ENCODE data around the gene PIK3AP1. TPM values are rescaled to one million over a fixed set of nuclear protein-coding genes. Genes with fewer than 3 reads are reported as not detected.
A peak's percentile ranks its signal among the peaks of the same experiment; 100 is the strongest.

The PIK3AP1 gene
- total and polyA plus RNA-seq, 2 of the 8 experiments (the other 6 are each of a cell fraction or from before 2014, with no cell fraction given), result 1.9 to 4.5 TPM

DNA sequence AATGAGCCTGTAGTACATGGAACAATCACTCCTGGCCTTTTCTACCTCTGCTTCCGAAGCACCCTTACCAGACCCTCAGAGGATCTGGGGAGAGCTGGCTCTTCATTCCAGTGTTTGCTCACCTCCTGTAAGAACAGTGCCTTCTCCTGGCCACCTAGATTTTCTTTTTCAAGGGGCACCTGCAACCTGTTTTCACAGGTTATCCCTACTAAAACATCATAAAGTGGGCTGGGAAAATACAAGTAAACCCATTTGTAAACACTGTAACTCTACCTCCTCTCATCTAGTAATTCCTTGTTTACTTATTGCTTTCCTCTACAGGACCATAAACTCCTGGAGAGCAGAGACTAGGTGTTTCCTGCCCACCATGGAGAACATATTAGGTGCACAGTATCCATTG lies 1.1 kb downstream of the PIK3AP1 start:
- Histone ChIP-seq H3K4me2 (ENCODE audit: insufficient read depth in 1 of 2, low read depth in 2 of 2, low read length in 2 of 2) (peak overlapping the region; percentile 75 to 94; a peak in 3 of 4 replicates), H4K91ac (replicated peaks; ENCODE audit: insufficient read length, low read length) (no peak overlapping the region), H3K36me3 (ENCODE audit: control insufficient read depth in 2 of 4, insufficient read depth in 4 of 4, low read length in 3 of 4) (no peaks in the 10 kb centered on the region), H2BK5ac (ENCODE audit: low read depth, low read length) (no peak overlapping the region), H3K79me1 (ENCODE audit: low read depth, low read length) (no peaks in the 10 kb centered on the region), H2BK12ac (ENCODE audit: low read depth, low read length) (no peak overlapping the region), H2BK15ac (ENCODE audit: low read length) (no peak overlapping the region), H2BK120ac (replicated peaks; ENCODE audit: low read depth, low read length) (no peak overlapping the region), H2AFZ (ENCODE audit: low read length) (0 out of 2 replicates have a peak overlapping the region, but pooled peaks have one; percentile 94), H3K4ac (replicated peaks; ENCODE audit: insufficient read length, low read depth, low read length) (no peak overlapping the region), H2AK5ac (ENCODE audit: low read depth, low read length) (no peak overlapping the region), H3K4me1 (replicated peaks in 1 of 4; ENCODE audit: control insufficient read depth in 3 of 4, insufficient read depth in 4 of 4, low read length in 3 of 4) (peaks cover 0 to 6% (median 3%) of the 10 kb centered on the region in 4 experiments; a peak in 5 of 7 replicates), H3K18ac (ENCODE audit: extremely low read depth, low read length) (no peak overlapping the region), H3K14ac (ENCODE audit: insufficient read length) (no peak overlapping the region), H3K9ac (replicated peaks in 1 of 4; ENCODE audit: extremely low read depth in 1 of 4, low read depth in 3 of 4, low read length in 3 of 4) (no peak overlapping the region), H3K79me2 (ENCODE audit: control insufficient read depth in 1 of 2, insufficient read depth in 2 of 2, low read length in 2 of 2) (no peaks in the 10 kb centered on the region), H4K8ac (ENCODE audit: extremely low read depth, insufficient read depth, low read length) (no peak overlapping the region), H3K9me3 (ENCODE audit: insufficient read depth in 2 of 2, low read depth in 1 of 2, low read length in 1 of 2) (no peaks in the 10 kb centered on the region), H3K56ac (replicated peaks; ENCODE audit: insufficient read length, low read depth, low read length) (no peak overlapping the region), H3K27ac (ENCODE audit: low read depth, low read length) (no peak overlapping the region), H3K23ac (ENCODE audit: insufficient read length) (no peak overlapping the region), H3K27me3 (replicated peaks in 1 of 4; ENCODE audit: control insufficient read depth in 3 of 4, extremely low read depth in 1 of 4, insufficient read depth in 3 of 4, low read length in 3 of 4) (peaks cover 0 to 8% (median 2%) of the 10 kb centered on the region in 4 experiments; a peak in 3 of 7 replicates), H3K23me2 (ENCODE audit: low read depth, low read length) (peaks cover 7% of the 10 kb centered on the region; the same call in 1 of the 2 replicates), H3K4me3 (ENCODE audit: extremely low read depth in 1 of 4, insufficient read depth in 2 of 4, low read depth in 3 of 4, low read length in 4 of 4) (peak overlapping the region in 1 of 4 experiments; percentile 80; a peak in 2 of 8 replicates), H4K5ac (ENCODE audit: insufficient read length, low read depth, low read length) (no peak overlapping the region), H2BK20ac (ENCODE audit: low read length) (no peak overlapping the region), H4K20me1 (replicated peaks in 1 of 2; ENCODE audit: control insufficient read depth in 1 of 2, insufficient read depth in 2 of 2, low read length in 2 of 2) (no peaks in the 10 kb centered on the region)
- FAIRE-seq (no peak), DNase-seq (ENCODE audit: low read depth in 1 of 2, low spot score in 2 of 2) (no peak)
- ChIA-PET CTCF (ENCODE audit: partially characterized antibody) (interaction anchor here (0.7 to 3.4 kb wide), 5 partner anchors 14 to 81 kb away, joined by 3 to 18 read pairs (median 6); no protein-coding TSS in a partner anchor), POLR2A (ENCODE audit: partially characterized antibody) (interaction anchor here (0.5 kb wide), 1 partner anchor 11 kb away, joined by 3 read pairs; no protein-coding TSS in a partner anchor)
- whole genome bisulfite sequencing, 2 experiments (ENCODE audit: extremely low coverage in 1 of 2, insufficient coverage in 1 of 2, insufficient read length in 1 of 2, insufficient replicate concordance in 2 of 2, low coverage in 1 of 2, low lambda C conversion rate in 2 of 2, missing lambda C conversion rate in 1 of 2), result 76% methylated on average over 1 of the region's 1 CpG; no CpG with 5 or more reads in 1 of the 2 experiments
- TF ChIP-seq RAD21 (IDR thresholded peaks at IDR 0.05 in 1 of 2, conservative IDR thresholded peaks at IDR 0.05 in 1 of 2; ENCODE audit: low read depth in 2 of 2, low read length in 2 of 2), result 0 out of 4 replicates have a peak, but pooled peaks of 1 of the 2 experiments have one; percentile 7
- TF ChIP-seq TAF7 (optimal IDR thresholded peaks at IDR 0.05; ENCODE audit: borderline replicate concordance, low read depth, low read length), result no peak

All from H1 (cell line).